ENCODE measurements around the gene CTDSP1.

DNA sequence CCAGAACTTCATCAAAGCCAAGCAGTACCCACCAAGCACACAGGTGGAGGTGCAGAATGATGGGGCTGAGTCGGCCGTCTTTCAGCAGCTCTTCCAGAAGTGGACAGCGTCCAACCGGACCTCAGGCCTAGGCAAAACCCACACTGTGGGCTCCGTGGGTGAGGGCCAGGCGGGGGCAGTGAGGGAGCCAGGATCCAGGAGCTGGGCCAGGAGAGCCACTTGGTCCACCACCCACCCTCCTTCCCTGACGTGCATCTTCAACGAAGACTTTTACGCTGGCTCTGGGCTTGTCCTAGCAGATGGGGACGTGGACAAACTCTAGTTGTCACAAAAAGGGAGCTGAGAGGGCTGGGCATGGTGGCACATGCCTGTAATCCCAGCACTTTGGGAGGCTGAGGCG is 31.1 kb downstream of the CTDSP1 start:
- TF ChIP-seq, protein P1, sequence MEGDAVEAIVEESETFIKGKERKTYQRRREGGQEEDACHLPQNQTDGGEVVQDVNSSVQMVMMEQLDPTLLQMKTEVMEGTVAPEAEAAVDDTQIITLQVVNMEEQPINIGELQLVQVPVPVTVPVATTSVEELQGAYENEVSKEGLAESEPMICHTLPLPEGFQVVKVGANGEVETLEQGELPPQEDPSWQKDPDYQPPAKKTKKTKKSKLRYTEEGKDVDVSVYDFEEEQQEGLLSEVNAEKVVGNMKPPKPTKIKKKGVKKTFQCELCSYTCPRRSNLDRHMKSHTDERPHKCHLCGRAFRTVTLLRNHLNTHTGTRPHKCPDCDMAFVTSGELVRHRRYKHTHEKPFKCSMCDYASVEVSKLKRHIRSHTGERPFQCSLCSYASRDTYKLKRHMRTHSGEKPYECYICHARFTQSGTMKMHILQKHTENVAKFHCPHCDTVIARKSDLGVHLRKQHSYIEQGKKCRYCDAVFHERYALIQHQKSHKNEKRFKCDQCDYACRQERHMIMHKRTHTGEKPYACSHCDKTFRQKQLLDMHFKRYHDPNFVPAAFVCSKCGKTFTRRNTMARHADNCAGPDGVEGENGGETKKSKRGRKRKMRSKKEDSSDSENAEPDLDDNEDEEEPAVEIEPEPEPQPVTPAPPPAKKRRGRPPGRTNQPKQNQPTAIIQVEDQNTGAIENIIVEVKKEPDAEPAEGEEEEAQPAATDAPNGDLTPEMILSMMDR (IDR thresholded peaks at IDR 0.05): no peak
- TF ChIP-seq POLR2AphosphoS5 (IDR thresholded peaks at IDR 0.05): no peak
- no peak for TF ChIP-seq POLR2A (IDR thresholded peaks at IDR 0.05)
- TF ChIP-seq EP300 (IDR thresholded peaks at IDR 0.05): no peak
